Measurements from ENCODE around the gene COBL. TPM values are rescaled to one million over a fixed set of nuclear protein-coding genes. Genes with fewer than 3 reads are reported as not detected.

Gene COBL
- total and polyA plus RNA-seq, 2 experiments from 2014 or later, result not detected

GRCh38 chr7:51276091-51276605 lies 40.5 kb downstream of the COBL start:
- Histone ChIP-seq H3F3A (ENCODE audit: insufficient read depth) (no peaks in the 10 kb centered on the region), H3K27me3 (replicated peaks; ENCODE audit: insufficient read depth) (no peaks in the 10 kb centered on the region), H3K9me2 (ENCODE audit: insufficient read depth) (no peaks in the 10 kb centered on the region), H3K4me1 (ENCODE audit: insufficient read depth) (no peaks in the 10 kb centered on the region), H3K4me3 (no peak overlapping the region), H4K20me1 (ENCODE audit: insufficient read depth) (no peaks in the 10 kb centered on the region), H2AFZ (no peak overlapping the region), H3K4me2 (ENCODE audit: unreplicated experiment) (no peak overlapping the region), H3K9me3 (ENCODE audit: low read depth) (no peaks in the 10 kb centered on the region), H3K27ac (no peak overlapping the region), H3K79me2 (ENCODE audit: insufficient read depth) (no peaks in the 10 kb centered on the region), H3K9ac (no peak overlapping the region), H3K36me3 (ENCODE audit: low read depth) (no peaks in the 10 kb centered on the region)
- in situ Hi-C loops (cut with MboI), result no loop called here
- TF ChIP-seq EZH2phosphoT487 (IDR thresholded peaks at IDR 0.05; ENCODE audit: insufficient read depth, low read depth) (no peak), EZH2 (IDR thresholded peaks at IDR 0.05; ENCODE audit: insufficient read depth, poor library complexity, severe bottlenecking) (no peak)
- WGBS, 2 experiments (ENCODE audit: low coverage in 1 of 2, low lambda C conversion rate in 2 of 2, missing lambda C conversion rate in 2 of 2), result 5 to 18% methylated on average over 7 of the region's 7 CpGs
- DNase-seq, result no peak

- no peaks in the 10 kb centered on the region; the same call in 1 of the 2 replicates for H3K27me3 ChIP-seq (replicated peaks; ENCODE audit: insufficient read depth)
- no peaks in the 10 kb centered on the region for H3K79me2 ChIP-seq (ENCODE audit: insufficient read depth)
- no peaks in the 10 kb centered on the region for H3K9me2 ChIP-seq (ENCODE audit: insufficient read depth)
- no peaks in the 10 kb centered on the region for H3K9me3 ChIP-seq (ENCODE audit: low read depth)
- H2AFZ ChIP-seq, result no peak overlapping the region
- in situ Hi-C loops (cut with MboI), result no loop called here
- H3K9ac ChIP-seq, result no peak overlapping the region
- TF ChIP-seq EZH2phosphoT487 (IDR thresholded peaks at IDR 0.05; ENCODE audit: insufficient read depth, low read depth) (no peak), EZH2 (IDR thresholded peaks at IDR 0.05; ENCODE audit: insufficient read depth, poor library complexity, severe bottlenecking) (no peak)
- H3K4me3 ChIP-seq, result no peak overlapping the region
- no peaks in the 10 kb centered on the region for H4K20me1 ChIP-seq (ENCODE audit: insufficient read depth)
- WGBS, 2 experiments (ENCODE audit: low coverage in 1 of 2, low lambda C conversion rate in 2 of 2, missing lambda C conversion rate in 2 of 2), result 21 to 24% methylated on average over 8 to 9 of the region's 9 CpGs
- H3K27ac ChIP-seq, result no peak overlapping the region
- DNase-seq, result no peak
- no peak overlapping the region for H3K4me2 ChIP-seq (ENCODE audit: unreplicated experiment)
- no peaks in the 10 kb centered on the region for H3F3A ChIP-seq (ENCODE audit: insufficient read depth)
- no peaks in the 10 kb centered on the region for H3K4me1 ChIP-seq (ENCODE audit: insufficient read depth)
- H3K36me3 ChIP-seq (ENCODE audit: low read depth), result no peaks in the 10 kb centered on the region
Measured at GRCh38 chr7:51275532-51275931, 41.1 kb downstream of the COBL start.

- H3K4me1 ChIP-seq (ENCODE audit: insufficient read depth), result no peaks in the 10 kb centered on the region
- H4K20me1 ChIP-seq (ENCODE audit: insufficient read depth), result no peaks in the 10 kb centered on the region
- no peaks in the 10 kb centered on the region for H3K36me3 ChIP-seq (ENCODE audit: low read depth)
- 11 to 23% methylated on average over 7 of the region's 7 CpGs for WGBS, 2 experiments (ENCODE audit: low coverage in 1 of 2, low lambda C conversion rate in 2 of 2, missing lambda C conversion rate in 2 of 2)
- H3F3A ChIP-seq (ENCODE audit: insufficient read depth), result no peaks in the 10 kb centered on the region
- in situ Hi-C loops (cut with MboI), result no loop called here
- H3K4me3 ChIP-seq, result no peak overlapping the region
- no peak overlapping the region for H2AFZ ChIP-seq
- H3K9ac ChIP-seq, result no peak overlapping the region
- no peak for DNase-seq
- no peaks in the 10 kb centered on the region for H3K79me2 ChIP-seq (ENCODE audit: insufficient read depth)
- no peak overlapping the region for H3K27ac ChIP-seq
- H3K4me2 ChIP-seq (ENCODE audit: unreplicated experiment), result no peak overlapping the region
- H3K9me2 ChIP-seq (ENCODE audit: insufficient read depth), result no peaks in the 10 kb centered on the region
- no peaks in the 10 kb centered on the region; the same call in 1 of the 2 replicates for H3K27me3 ChIP-seq (replicated peaks; ENCODE audit: insufficient read depth)
- H3K9me3 ChIP-seq (ENCODE audit: low read depth), result no peaks in the 10 kb centered on the region
- TF ChIP-seq EZH2 (IDR thresholded peaks at IDR 0.05; ENCODE audit: insufficient read depth, poor library complexity, severe bottlenecking) (no peak), EZH2phosphoT487 (IDR thresholded peaks at IDR 0.05; ENCODE audit: insufficient read depth, low read depth) (no peak)
Measured at GRCh38 chr7:51274955-51275354, 41.7 kb downstream of the COBL start.

DNA sequence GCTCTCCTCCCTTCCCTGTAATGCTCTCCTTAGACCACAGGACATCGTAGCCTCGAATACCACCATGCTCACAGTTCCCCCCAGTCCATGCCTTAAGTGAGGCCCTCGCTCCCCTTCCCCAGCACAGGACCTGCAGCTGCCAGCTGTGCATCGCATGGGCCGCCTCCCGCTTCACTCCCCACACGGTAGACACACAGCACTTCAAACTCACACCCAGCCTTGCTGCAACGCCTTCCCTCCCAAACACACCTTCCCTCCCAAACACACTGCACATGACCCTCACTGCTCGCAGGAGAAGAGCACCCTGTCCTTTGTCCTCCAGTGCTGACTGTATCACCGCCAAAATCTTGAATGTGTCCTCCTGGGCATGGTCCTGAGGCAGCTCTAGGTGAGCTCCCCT lies 42.6 kb downstream of the COBL start:
- in situ Hi-C loops (cut with MboI), result no loop called here
- Histone ChIP-seq H3K4me3 (no peak overlapping the region), H3K27me3 (replicated peaks; ENCODE audit: insufficient read depth) (no peaks in the 10 kb centered on the region; the same call in 1 of the 2 replicates), H3K36me3 (ENCODE audit: low read depth) (no peaks in the 10 kb centered on the region), H3K9me3 (ENCODE audit: low read depth) (no peaks in the 10 kb centered on the region), H3K9ac (no peak overlapping the region), H3F3A (ENCODE audit: insufficient read depth) (no peaks in the 10 kb centered on the region), H3K4me2 (ENCODE audit: unreplicated experiment) (no peak overlapping the region), H3K79me2 (ENCODE audit: insufficient read depth) (no peaks in the 10 kb centered on the region), H4K20me1 (ENCODE audit: insufficient read depth) (no peaks in the 10 kb centered on the region), H3K9me2 (ENCODE audit: insufficient read depth) (no peaks in the 10 kb centered on the region), H3K4me1 (ENCODE audit: insufficient read depth) (no peaks in the 10 kb centered on the region), H2AFZ (no peak overlapping the region), H3K27ac (no peak overlapping the region)
- WGBS, 2 experiments (ENCODE audit: low coverage in 1 of 2, low lambda C conversion rate in 2 of 2, missing lambda C conversion rate in 2 of 2), result 29% methylated on average over 10 of the region's 10 CpGs
- TF ChIP-seq EZH2phosphoT487 (IDR thresholded peaks at IDR 0.05; ENCODE audit: insufficient read depth, low read depth) (no peak), EZH2 (IDR thresholded peaks at IDR 0.05; ENCODE audit: insufficient read depth, poor library complexity, severe bottlenecking) (no peak)
- DNase-seq, result no peak

DNA sequence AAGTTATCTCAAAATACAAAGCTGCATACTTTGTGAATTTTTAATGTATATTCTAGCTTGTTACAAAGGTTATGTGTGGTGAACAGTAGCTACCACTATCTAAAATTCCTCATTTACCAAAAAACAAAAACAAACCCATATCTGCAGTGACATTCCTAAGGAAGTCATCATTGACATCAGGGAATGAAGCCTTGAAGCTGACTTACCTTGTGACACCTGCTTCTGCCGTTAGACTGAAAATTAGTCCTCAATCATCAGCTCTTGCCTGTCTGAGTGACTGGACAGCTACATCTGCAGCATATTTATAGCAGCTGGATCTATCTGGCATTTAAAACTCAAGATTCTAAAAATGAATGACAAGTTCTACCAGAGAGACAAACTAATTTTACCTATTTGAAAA lies 43.2 kb downstream of the COBL start:
- 17 to 24% methylated on average over 1 of the region's 1 CpG for WGBS, 2 experiments (ENCODE audit: low coverage in 1 of 2, low lambda C conversion rate in 2 of 2, missing lambda C conversion rate in 2 of 2)

More for the DNA sequence above, 43.2 kb downstream of the COBL start:
- no peak overlapping the region for H3K4me2 ChIP-seq (ENCODE audit: unreplicated experiment)
- no peak for DNase-seq
- no peaks in the 10 kb centered on the region for H3K4me1 ChIP-seq (ENCODE audit: insufficient read depth)
- no peaks in the 10 kb centered on the region for H3K79me2 ChIP-seq (ENCODE audit: insufficient read depth)
- H3K9me3 ChIP-seq (ENCODE audit: low read depth), result no peaks in the 10 kb centered on the region
- H3F3A ChIP-seq (ENCODE audit: insufficient read depth), result no peaks in the 10 kb centered on the region
- H3K27ac ChIP-seq, result no peak overlapping the region
- no peaks in the 10 kb centered on the region for H3K36me3 ChIP-seq (ENCODE audit: low read depth)
- H3K9me2 ChIP-seq (ENCODE audit: insufficient read depth), result no peaks in the 10 kb centered on the region
- H3K4me3 ChIP-seq, result no peak overlapping the region
- no peak overlapping the region for H2AFZ ChIP-seq
- no peaks in the 10 kb centered on the region for H4K20me1 ChIP-seq (ENCODE audit: insufficient read depth)
- in situ Hi-C loops (cut with MboI), result no loop called here
- TF ChIP-seq EZH2phosphoT487 (IDR thresholded peaks at IDR 0.05; ENCODE audit: insufficient read depth, low read depth) (no peak), EZH2 (IDR thresholded peaks at IDR 0.05; ENCODE audit: insufficient read depth, poor library complexity, severe bottlenecking) (no peak)
- H3K9ac ChIP-seq, result no peak overlapping the region
- no peaks in the 10 kb centered on the region; the same call in 1 of the 2 replicates for H3K27me3 ChIP-seq (replicated peaks; ENCODE audit: insufficient read depth)

All from GM23248 (cell line).